ENCODE data around the gene DMRTA2. TPM values are rescaled to one million over a fixed set of nuclear protein-coding genes. Genes with fewer than 3 reads are reported as not detected.

DMRTA2 gene
- total and polyA plus RNA-seq, 2 donors (not counting 3 experiments of a cell fraction or from before 2014, with no cell fraction given) = not detected

- BruUV-seq (replicated peaks) = no TSS peak
Observed at GRCh38 chr1:50417946-50418599, 5.2 kb downstream of the DMRTA2 start.

GRCh38 chr1:50417507-50417906 is 5.7 kb downstream of the DMRTA2 start:
- no peak for TF ChIP-seq CTCF (IDR thresholded peaks at IDR 0.05; ENCODE audit: extremely low read depth in 1 of 2, insufficient read depth in 1 of 2, low read depth in 1 of 2, low read length in 2 of 2)
- TF ChIP-seq POLR2A (IDR thresholded peaks at IDR 0.05; ENCODE audit: low read depth, low read length) = no peak
- no peak for TF ChIP-seq FOS (IDR thresholded peaks at IDR 0.05; ENCODE audit: borderline replicate concordance, insufficient read depth, low read length)
- TF ChIP-seq, protein P1, sequence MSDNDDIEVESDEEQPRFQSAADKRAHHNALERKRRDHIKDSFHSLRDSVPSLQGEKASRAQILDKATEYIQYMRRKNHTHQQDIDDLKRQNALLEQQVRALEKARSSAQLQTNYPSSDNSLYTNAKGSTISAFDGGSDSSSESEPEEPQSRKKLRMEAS (IDR thresholded peaks at IDR 0.05; ENCODE audit: insufficient read depth, insufficient read length) = no peak
- no peak overlapping the region for H3K4me3 ChIP-seq (replicated peaks in 1 of 3; ENCODE audit: insufficient read depth in 1 of 3, low read depth in 1 of 3, low read length in 3 of 3)
- ChIA-PET CTCF (interaction anchor here (1.2 kb wide), 1 partner anchor 188 kb away, joined by 3 read pairs; no protein-coding TSS in a partner anchor), POLR2A (interaction anchor here (0.7 kb wide), 1 partner anchor 867 kb away, joined by 6 read pairs; no protein-coding TSS in a partner anchor)
- BruUV-seq (replicated peaks) = no TSS peak
- dilution Hi-C loops (cut with MboI; ENCODE audit: extremely low pct_ligation_motif_present, low sequenced_read_pairs) = no loop called here
- no peak overlapping the region for H3K4me2 ChIP-seq (ENCODE audit: insufficient read depth, low read length)
- H3K79me2 ChIP-seq (ENCODE audit: control insufficient read depth, insufficient read depth, low read length) = no peaks in the 10 kb centered on the region
- no peaks in the 10 kb centered on the region for H3K36me3 ChIP-seq (ENCODE audit: control insufficient read depth in 2 of 2, extremely low read depth in 1 of 2, insufficient read depth in 2 of 2, low read length in 2 of 2)
- H3K27me3 ChIP-seq (ENCODE audit: control insufficient read depth in 2 of 2, insufficient read depth in 2 of 2, low read length in 2 of 2) = peaks cover 80 to 90% of the 10 kb centered on the region in 2 experiments
- intact Hi-C loops (cut with micrococcal nuclease) = no loop called here
- H3K27ac ChIP-seq (ENCODE audit: insufficient read depth, low read depth, low read length) = no peak overlapping the region
- no peak overlapping the region for H3K9ac ChIP-seq (replicated peaks; ENCODE audit: extremely low read depth, insufficient read depth, low read length)
- no peaks in the 10 kb centered on the region for H3K9me3 ChIP-seq (replicated peaks; ENCODE audit: control insufficient read depth, insufficient read depth, low read length)
- no peaks in the 10 kb centered on the region for H4K20me1 ChIP-seq (replicated peaks; ENCODE audit: control insufficient read depth, extremely low read depth, insufficient read depth, low read length)
- no peaks in the 10 kb centered on the region for H3K4me1 ChIP-seq (ENCODE audit: control insufficient read depth, extremely low read depth, insufficient read depth, low read length)
- no peaks in the 10 kb centered on the region for H3K9me1 ChIP-seq (replicated peaks; ENCODE audit: control insufficient read depth, extremely low read depth, insufficient read depth, low read length)
- DNase-seq (ENCODE audit: low read depth, low spot score) = no peak
- no peak overlapping the region for H2AFZ ChIP-seq (ENCODE audit: low read depth, low read length)
- no peak for FAIRE-seq

More at GRCh38 chr1:50417946-50418599, 5.2 kb downstream of the DMRTA2 start:
- intact Hi-C loops (cut with micrococcal nuclease) (no loop called here), dilution Hi-C loops (cut with MboI; ENCODE audit: extremely low pct_ligation_motif_present, low sequenced_read_pairs) (no loop called here)
- Histone ChIP-seq H2AFZ (ENCODE audit: low read depth, low read length) (no peak overlapping the region), H3K79me2 (ENCODE audit: control insufficient read depth, insufficient read depth, low read length) (no peaks in the 10 kb centered on the region), H3K9me3 (replicated peaks; ENCODE audit: control insufficient read depth, insufficient read depth, low read length) (no peaks in the 10 kb centered on the region), H3K27me3 (ENCODE audit: control insufficient read depth in 2 of 2, insufficient read depth in 2 of 2, low read length in 2 of 2) (peaks cover 85 to 94% of the 10 kb centered on the region in 2 experiments), H3K27ac (ENCODE audit: insufficient read depth, low read depth, low read length) (no peak overlapping the region), H3K4me3 (replicated peaks in 1 of 3; ENCODE audit: insufficient read depth in 1 of 3, low read depth in 1 of 3, low read length in 3 of 3) (no peak overlapping the region), H4K20me1 (replicated peaks; ENCODE audit: control insufficient read depth, extremely low read depth, insufficient read depth, low read length) (no peaks in the 10 kb centered on the region), H3K9me1 (replicated peaks; ENCODE audit: control insufficient read depth, extremely low read depth, insufficient read depth, low read length) (no peaks in the 10 kb centered on the region), H3K4me2 (ENCODE audit: insufficient read depth, low read length) (no peak overlapping the region), H3K9ac (replicated peaks; ENCODE audit: extremely low read depth, insufficient read depth, low read length) (no peak overlapping the region), H3K4me1 (ENCODE audit: control insufficient read depth, extremely low read depth, insufficient read depth, low read length) (no peaks in the 10 kb centered on the region), H3K36me3 (ENCODE audit: control insufficient read depth in 2 of 2, extremely low read depth in 1 of 2, insufficient read depth in 2 of 2, low read length in 2 of 2) (no peaks in the 10 kb centered on the region)
- no peak for TF ChIP-seq FOS (IDR thresholded peaks at IDR 0.05; ENCODE audit: borderline replicate concordance, insufficient read depth, low read length)
- TF ChIP-seq MYC (IDR thresholded peaks at IDR 0.05; ENCODE audit: low read depth, low read length) = no peak
- ChIA-PET CTCF (interaction anchor here (1.2 kb wide), 1 partner anchor 187 kb away, joined by 3 read pairs; no protein-coding TSS in a partner anchor), POLR2A (interaction anchor here (0.7 kb wide), 1 partner anchor 866 kb away, joined by 6 read pairs; no protein-coding TSS in a partner anchor)
- DNase-seq (ENCODE audit: low read depth, low spot score) (no peak), FAIRE-seq (no peak)

All from endothelial cell of umbilical vein (primary cell).